ENCODE measurements around the gene SPATA9. TPM values are rescaled to one million over a fixed set of nuclear protein-coding genes. Genes with fewer than 3 reads are reported as not detected.

Gene SPATA9
- total RNA-seq, 1 experiment from 2014 or later: 0.15 TPM

DNA sequence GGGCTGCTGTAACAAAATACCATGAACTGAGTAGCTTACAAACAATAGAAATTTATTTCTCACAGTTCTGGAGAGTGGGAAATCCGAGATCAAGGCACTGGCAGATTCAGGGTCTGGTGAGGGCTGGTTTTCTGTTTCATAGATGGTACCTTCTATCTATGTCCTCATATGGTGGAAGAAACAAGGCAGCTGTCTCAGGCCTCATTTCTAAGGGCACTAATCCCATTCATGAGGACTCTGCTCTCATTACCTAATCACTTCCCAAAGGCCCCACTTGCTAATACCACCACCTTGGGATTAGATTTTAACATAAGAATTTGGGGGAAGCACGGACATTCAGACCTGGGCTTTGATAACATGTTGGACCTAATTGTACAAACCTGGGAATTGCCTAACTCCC lies 22.7 kb downstream of the SPATA9 start:
- ChIA-PET CTCF (no interaction called here), POLR2A (no interaction called here)
- DNase-seq (ENCODE audit: low read depth, low spot score) (no peak), ATAC-seq (no peak)
- in situ Hi-C loops (cut with HindIII; ENCODE audit: low pct_unique_long_range_greater_than_20kb, low sequenced_read_pairs) (no loop called here), intact Hi-C loops (cut with micrococcal nuclease; ENCODE audit: unreplicated experiment) (loop anchor here (5.0 kb wide), 1 partner anchor 72 kb away; the partner anchor contains the start of gene RHOBTB3)
- Histone ChIP-seq H3K36me3 (ENCODE audit: control insufficient read depth, insufficient read depth, low read length) (no peaks in the 10 kb centered on the region), H3K4me3 (ENCODE audit: low read depth in 2 of 2, low read length in 2 of 2) (no peak overlapping the region), H3K27ac (ENCODE audit: low read length) (no peak overlapping the region), H3K27me3 (ENCODE audit: control insufficient read depth, insufficient read depth, low read length) (no peaks in the 10 kb centered on the region), H3K9me3 (ENCODE audit: control insufficient read depth, insufficient read depth, low read depth, low read length) (no peaks in the 10 kb centered on the region), H3K4me1 (ENCODE audit: control insufficient read depth, insufficient read depth, low read length) (peaks cover 7% of the 10 kb centered on the region)
- TF ChIP-seq POLR2AphosphoS5 (IDR thresholded peaks at IDR 0.05; ENCODE audit: low read depth, low read length) (no peak), TCF7L2 (IDR thresholded peaks at IDR 0.05; ENCODE audit: low read depth, low read length) (no peak), SIN3A (IDR thresholded peaks at IDR 0.05; ENCODE audit: borderline replicate concordance, insufficient read depth, low read depth, low read length) (no peak), REST (IDR thresholded peaks at IDR 0.05; ENCODE audit: insufficient read depth in 1 of 2, low read depth in 2 of 2, low read length in 1 of 2) (no peak)
- TF ChIP-seq, protein P1, sequence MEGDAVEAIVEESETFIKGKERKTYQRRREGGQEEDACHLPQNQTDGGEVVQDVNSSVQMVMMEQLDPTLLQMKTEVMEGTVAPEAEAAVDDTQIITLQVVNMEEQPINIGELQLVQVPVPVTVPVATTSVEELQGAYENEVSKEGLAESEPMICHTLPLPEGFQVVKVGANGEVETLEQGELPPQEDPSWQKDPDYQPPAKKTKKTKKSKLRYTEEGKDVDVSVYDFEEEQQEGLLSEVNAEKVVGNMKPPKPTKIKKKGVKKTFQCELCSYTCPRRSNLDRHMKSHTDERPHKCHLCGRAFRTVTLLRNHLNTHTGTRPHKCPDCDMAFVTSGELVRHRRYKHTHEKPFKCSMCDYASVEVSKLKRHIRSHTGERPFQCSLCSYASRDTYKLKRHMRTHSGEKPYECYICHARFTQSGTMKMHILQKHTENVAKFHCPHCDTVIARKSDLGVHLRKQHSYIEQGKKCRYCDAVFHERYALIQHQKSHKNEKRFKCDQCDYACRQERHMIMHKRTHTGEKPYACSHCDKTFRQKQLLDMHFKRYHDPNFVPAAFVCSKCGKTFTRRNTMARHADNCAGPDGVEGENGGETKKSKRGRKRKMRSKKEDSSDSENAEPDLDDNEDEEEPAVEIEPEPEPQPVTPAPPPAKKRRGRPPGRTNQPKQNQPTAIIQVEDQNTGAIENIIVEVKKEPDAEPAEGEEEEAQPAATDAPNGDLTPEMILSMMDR (IDR thresholded peaks at IDR 0.05): no peak
- BruUV-seq (replicated peaks): no TSS peak

DNA sequence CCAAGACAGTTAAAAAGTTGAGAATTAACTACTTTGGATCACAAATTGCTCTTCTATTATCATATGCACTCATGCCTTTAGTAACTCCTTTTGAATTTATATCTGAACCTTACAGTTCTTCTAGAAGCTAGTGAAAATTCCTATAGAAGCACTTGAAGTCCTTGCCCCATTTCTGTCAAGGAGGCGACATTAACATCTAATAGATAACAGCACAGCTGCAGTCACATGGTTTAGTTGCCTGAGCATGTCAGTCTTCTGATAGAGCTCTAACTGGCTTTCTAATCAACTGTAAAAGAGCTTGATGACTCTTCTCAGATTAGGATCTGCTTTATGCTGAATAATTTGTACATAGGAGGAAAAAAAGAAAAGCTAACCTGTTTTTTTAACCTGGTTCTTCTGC lies 27.2 kb downstream of the SPATA9 start:
- CTCF ChIA-PET: no interaction called here
- Histone ChIP-seq H3K27ac (ENCODE audit: low read length) (no peak overlapping the region), H3K4me1 (ENCODE audit: control insufficient read depth, insufficient read depth, low read length) (no peaks in the 10 kb centered on the region), H3K9me3 (ENCODE audit: control insufficient read depth, insufficient read depth, low read depth, low read length) (no peaks in the 10 kb centered on the region), H3K36me3 (ENCODE audit: control insufficient read depth, insufficient read depth, low read length) (no peaks in the 10 kb centered on the region), H3K4me3 (ENCODE audit: low read depth in 2 of 2, low read length in 2 of 2) (no peak overlapping the region), H3K27me3 (ENCODE audit: control insufficient read depth, insufficient read depth, low read length) (no peaks in the 10 kb centered on the region)
- ATAC-seq (no peak), DNase-seq (ENCODE audit: low read depth, low spot score) (no peak)
- POLR2A ChIA-PET: no interaction called here
- no peak for TF ChIP-seq SIN3A (IDR thresholded peaks at IDR 0.05; ENCODE audit: borderline replicate concordance, insufficient read depth, low read depth, low read length)
- TF ChIP-seq REST (IDR thresholded peaks at IDR 0.05; ENCODE audit: insufficient read depth in 1 of 2, low read depth in 2 of 2, low read length in 1 of 2): no peak
- TF ChIP-seq, protein P1 (IDR thresholded peaks at IDR 0.05): no peak
- no peak for TF ChIP-seq TCF7L2 (IDR thresholded peaks at IDR 0.05; ENCODE audit: low read depth, low read length)
- TF ChIP-seq POLR2AphosphoS5 (IDR thresholded peaks at IDR 0.05; ENCODE audit: low read depth, low read length): no peak
- in situ Hi-C loops (cut with HindIII; ENCODE audit: low pct_unique_long_range_greater_than_20kb, low sequenced_read_pairs) (no loop called here), intact Hi-C loops (cut with micrococcal nuclease; ENCODE audit: unreplicated experiment) (no loop called here)
- BruUV-seq (replicated peaks): no TSS peak
